Measurements from ENCODE around the gene DENND1B. TPM values are rescaled to one million over a fixed set of nuclear protein-coding genes. Genes with fewer than 3 reads are reported as not detected.

The DENND1B gene
- total and polyA plus RNA-seq, 2 of the 8 experiments (the other 6 are each of a cell fraction or from before 2014, with no cell fraction given): 0.74 to 3.3 TPM

DNA sequence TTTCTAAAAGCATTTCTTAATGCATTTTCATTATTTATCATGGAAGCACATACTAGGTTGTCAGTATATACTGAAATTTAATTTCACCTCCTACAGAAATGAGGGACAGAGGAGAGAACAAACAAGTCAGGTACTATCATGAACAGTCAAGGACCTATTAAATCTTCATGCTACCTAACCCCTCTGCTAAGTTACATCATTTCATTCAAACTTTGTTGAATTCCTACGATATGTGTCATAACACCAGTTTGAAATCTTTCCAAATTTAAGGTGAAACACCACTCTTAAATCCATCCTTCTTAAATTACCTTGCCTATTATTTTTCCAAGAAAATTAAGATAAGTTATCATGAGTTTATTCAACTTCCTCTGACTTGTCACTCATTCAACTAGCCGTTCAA is 78.9 kb downstream of the DENND1B start:
- H3K79me2 ChIP-seq (ENCODE audit: control insufficient read depth in 1 of 2, insufficient read depth in 2 of 2, low read length in 2 of 2): no peaks in the 10 kb centered on the region
- no peak overlapping the region for H2BK120ac ChIP-seq (replicated peaks; ENCODE audit: low read depth, low read length)
- H4K20me1 ChIP-seq (replicated peaks in 1 of 2; ENCODE audit: control insufficient read depth in 1 of 2, insufficient read depth in 2 of 2, low read length in 2 of 2): no peaks in the 10 kb centered on the region
- H3K4ac ChIP-seq (replicated peaks; ENCODE audit: insufficient read length, low read depth, low read length): no peak overlapping the region
- no peak overlapping the region for H3K27ac ChIP-seq (ENCODE audit: low read depth, low read length)
- no peaks in the 10 kb centered on the region for H3K9me3 ChIP-seq (ENCODE audit: insufficient read depth in 2 of 2, low read depth in 1 of 2, low read length in 1 of 2)
- H4K5ac ChIP-seq (ENCODE audit: insufficient read length, low read depth, low read length): no peak overlapping the region
- H2AFZ ChIP-seq (ENCODE audit: low read length): no peak overlapping the region
- H2BK12ac ChIP-seq (ENCODE audit: low read depth, low read length): no peak overlapping the region
- POLR2A ChIA-PET (ENCODE audit: partially characterized antibody): no interaction called here
- H3K9ac ChIP-seq (replicated peaks in 1 of 4; ENCODE audit: extremely low read depth in 1 of 4, low read depth in 3 of 4, low read length in 3 of 4): no peak overlapping the region
- no peak overlapping the region for H3K18ac ChIP-seq (ENCODE audit: extremely low read depth, low read length)
- WGBS, 2 experiments (ENCODE audit: extremely low coverage in 1 of 2, insufficient coverage in 1 of 2, insufficient read length in 1 of 2, insufficient replicate concordance in 2 of 2, low coverage in 1 of 2, low lambda C conversion rate in 2 of 2, missing lambda C conversion rate in 1 of 2): 94% methylated on average over 2 of the region's 2 CpGs; no CpG with 5 or more reads in 1 of the 2 experiments
- no peak overlapping the region for H2BK20ac ChIP-seq (ENCODE audit: low read length)
- H2AK5ac ChIP-seq (ENCODE audit: low read depth, low read length): no peak overlapping the region
- H2BK15ac ChIP-seq (ENCODE audit: low read length): no peak overlapping the region
- no peaks in the 10 kb centered on the region for H3K23me2 ChIP-seq (ENCODE audit: low read depth, low read length)
- CTCF ChIA-PET (ENCODE audit: partially characterized antibody): no interaction called here
- H4K91ac ChIP-seq (replicated peaks; ENCODE audit: insufficient read length, low read length): no peak overlapping the region
- H2BK5ac ChIP-seq (ENCODE audit: low read depth, low read length): no peak overlapping the region
- no peak overlapping the region for H4K8ac ChIP-seq (ENCODE audit: extremely low read depth, insufficient read depth, low read length)
- TF ChIP-seq SIX5 (IDR thresholded peaks at IDR 0.05; ENCODE audit: low read depth, low read length): no peak
- no peak overlapping the region for H3K14ac ChIP-seq (ENCODE audit: insufficient read length)
- FAIRE-seq: no peak
- H3K56ac ChIP-seq (replicated peaks; ENCODE audit: insufficient read length, low read depth, low read length): no peak overlapping the region
- no peaks in the 10 kb centered on the region; a peak in 1 of 7 replicates for H3K4me1 ChIP-seq (replicated peaks in 1 of 4; ENCODE audit: control insufficient read depth in 3 of 4, insufficient read depth in 4 of 4, low read length in 3 of 4)
- no peak overlapping the region for H3K4me3 ChIP-seq (ENCODE audit: extremely low read depth in 1 of 4, insufficient read depth in 2 of 4, low read depth in 3 of 4, low read length in 4 of 4)
- no peak overlapping the region for H3K4me2 ChIP-seq (ENCODE audit: insufficient read depth in 1 of 2, low read depth in 2 of 2, low read length in 2 of 2)
- no peaks in the 10 kb centered on the region; a peak in 1 of 8 replicates for H3K36me3 ChIP-seq (ENCODE audit: control insufficient read depth in 2 of 4, insufficient read depth in 4 of 4, low read length in 3 of 4)
- no peaks in the 10 kb centered on the region for H3K27me3 ChIP-seq (replicated peaks in 1 of 4; ENCODE audit: control insufficient read depth in 3 of 4, extremely low read depth in 1 of 4, insufficient read depth in 3 of 4, low read length in 3 of 4)
- DNase-seq (ENCODE audit: low read depth in 1 of 2, low spot score in 2 of 2): no peak
- no peak overlapping the region for H3K23ac ChIP-seq (ENCODE audit: insufficient read length)
- no peaks in the 10 kb centered on the region for H3K79me1 ChIP-seq (ENCODE audit: low read depth, low read length)

Measured in H1 (cell line).